ENCODE results near the gene STK25.

STK25 gene

DNA sequence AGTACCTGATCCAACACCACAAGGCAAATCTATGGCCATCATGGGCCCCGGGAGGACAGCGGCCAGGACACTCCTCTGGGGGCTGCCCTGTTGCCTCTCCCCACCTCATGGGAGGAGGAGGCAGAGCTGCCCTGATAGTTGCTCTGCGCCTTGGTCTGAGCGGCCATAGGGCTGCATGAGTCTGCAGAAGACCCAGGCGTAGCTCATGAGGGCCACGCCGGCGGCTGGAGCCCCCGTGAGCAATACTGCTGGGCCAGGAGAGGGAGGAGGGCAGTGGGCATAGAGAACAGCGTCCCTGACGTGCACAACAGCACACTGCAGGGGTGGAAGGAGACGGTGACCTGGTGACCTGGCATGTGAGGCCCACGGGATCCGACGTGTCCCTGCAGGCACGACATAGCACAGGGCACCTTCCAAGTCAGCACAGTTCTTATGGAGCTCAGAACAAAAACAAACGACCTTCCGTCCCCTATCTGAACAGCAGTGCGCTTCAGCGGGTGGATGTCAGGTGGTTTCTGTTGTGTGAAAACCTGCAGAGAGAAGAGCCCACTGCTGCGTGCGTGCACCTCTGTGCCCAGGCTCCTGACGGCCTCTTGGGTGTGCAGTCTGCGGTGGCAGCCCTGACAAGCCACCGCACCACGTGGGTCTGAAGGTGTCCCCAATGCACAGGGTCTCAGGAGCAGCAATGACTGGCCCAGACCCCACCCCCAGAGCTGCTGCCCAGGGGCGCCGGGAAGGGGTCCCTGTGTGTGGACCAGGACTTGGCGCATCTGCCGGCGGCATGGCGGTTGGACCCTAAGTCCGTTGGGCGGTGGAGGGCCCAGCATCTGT is 13.0 kb downstream of the STK25 start:
- FAIRE-seq: no peak
- DNase-seq (ENCODE audit: low spot score): no peak

DNA sequence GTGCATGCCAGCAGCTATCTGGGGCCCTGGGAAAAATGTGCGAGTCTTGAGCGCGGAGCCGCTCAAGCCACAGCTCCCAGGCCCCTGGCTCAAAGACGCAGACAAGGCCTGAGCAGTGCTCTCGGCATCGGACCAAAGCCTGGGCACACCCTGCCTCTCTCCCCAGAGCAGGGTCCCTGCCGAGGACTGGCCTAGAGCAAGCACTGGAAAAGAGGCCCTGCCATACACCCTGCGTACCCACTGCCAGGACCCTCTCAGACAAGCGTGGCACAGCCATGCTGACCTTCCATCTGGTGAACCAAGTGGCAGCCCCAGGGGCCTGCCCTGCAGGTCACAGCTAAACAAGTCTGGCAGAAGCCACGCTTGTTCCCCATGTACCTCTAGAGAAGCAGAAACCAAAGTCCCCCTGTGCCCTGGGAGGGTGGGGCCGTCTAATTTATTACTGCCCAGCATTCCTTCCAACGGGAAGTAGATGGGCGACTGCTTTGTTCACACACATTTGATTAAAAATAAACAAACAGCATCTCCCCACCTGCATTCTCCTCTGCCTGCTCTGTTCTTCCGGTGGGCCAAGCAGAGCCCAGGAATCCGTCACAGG is 14.0 kb downstream of the STK25 start:
- DNase-seq (ENCODE audit: low spot score) (no peak), FAIRE-seq (no peak)

DNA sequence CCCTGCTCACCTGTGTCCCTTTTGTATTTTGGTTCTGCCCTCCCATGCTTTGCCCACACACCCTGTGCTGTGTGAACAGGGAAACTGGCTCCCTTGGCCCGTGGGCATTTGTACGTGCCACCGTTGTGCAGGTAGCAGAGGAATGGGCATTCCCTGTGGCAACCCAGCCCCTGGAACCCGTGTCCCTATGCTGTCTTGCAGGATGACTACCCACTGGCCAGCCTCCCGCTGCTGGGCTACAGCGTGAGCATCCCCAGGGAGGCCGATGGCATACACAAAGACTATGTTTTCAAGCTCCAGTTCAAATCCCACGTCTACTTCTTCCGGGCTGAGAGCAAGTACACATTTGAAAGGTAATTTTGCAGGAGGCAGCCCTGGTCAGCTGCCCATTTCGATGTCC is 15.3 kb downstream of the STK25 start:
- FAIRE-seq (no peak), DNase-seq (ENCODE audit: low spot score) (no peak)

DNA sequence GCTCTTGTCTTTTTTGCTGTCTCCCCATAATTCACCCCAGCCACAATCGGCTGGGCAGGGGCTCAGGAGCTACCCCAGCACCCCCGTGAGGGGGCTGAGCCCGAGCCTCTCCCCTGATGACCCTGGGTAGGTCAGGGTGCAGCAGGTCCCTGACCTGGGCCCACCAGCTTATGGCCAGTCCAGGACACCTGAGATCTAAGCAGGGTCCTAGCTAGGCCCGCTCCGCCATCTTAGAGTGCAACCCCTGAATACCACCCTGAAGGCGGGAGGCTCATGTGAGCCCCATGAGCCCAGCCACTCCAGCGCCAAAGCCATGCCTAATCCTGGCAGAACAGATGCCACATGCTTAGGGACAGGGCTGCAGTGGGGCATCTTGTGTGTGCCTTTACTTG is 16.2 kb downstream of the STK25 start:
- DNase-seq (ENCODE audit: low spot score) (no peak), FAIRE-seq (no peak)

DNA sequence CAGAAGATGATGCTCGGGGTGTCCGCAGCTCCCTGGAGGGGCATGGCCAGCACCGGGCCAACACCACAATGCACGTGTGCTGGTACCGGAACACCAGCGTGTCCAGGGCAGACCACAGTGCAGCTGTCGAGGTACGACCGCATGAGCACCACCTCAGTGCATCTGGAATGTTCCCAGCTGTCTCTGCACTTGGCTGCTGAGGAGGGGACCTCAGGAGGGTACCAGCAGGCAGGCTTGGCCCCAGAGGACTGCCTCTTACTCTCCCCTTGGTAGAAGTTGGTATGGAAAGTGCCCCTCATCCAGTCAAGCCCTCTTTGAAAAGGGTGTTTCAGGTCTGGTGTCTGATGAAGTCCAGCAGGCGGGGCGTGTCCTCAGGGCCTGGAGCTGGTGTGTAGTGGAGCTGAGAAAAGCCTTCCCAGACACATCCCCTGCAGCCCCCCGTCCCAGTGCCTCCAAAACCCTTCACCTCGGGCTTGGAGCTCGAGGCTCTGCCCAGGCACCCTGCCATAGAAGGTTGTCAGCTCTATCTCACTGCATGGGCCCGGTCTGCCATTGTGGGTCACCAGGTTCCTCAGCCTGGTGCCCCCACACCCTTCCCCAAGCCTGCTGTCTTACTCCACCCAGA is 16.7 kb downstream of the STK25 start:
- DNase-seq (ENCODE audit: low spot score) (no peak), FAIRE-seq (no peak)

DNA sequence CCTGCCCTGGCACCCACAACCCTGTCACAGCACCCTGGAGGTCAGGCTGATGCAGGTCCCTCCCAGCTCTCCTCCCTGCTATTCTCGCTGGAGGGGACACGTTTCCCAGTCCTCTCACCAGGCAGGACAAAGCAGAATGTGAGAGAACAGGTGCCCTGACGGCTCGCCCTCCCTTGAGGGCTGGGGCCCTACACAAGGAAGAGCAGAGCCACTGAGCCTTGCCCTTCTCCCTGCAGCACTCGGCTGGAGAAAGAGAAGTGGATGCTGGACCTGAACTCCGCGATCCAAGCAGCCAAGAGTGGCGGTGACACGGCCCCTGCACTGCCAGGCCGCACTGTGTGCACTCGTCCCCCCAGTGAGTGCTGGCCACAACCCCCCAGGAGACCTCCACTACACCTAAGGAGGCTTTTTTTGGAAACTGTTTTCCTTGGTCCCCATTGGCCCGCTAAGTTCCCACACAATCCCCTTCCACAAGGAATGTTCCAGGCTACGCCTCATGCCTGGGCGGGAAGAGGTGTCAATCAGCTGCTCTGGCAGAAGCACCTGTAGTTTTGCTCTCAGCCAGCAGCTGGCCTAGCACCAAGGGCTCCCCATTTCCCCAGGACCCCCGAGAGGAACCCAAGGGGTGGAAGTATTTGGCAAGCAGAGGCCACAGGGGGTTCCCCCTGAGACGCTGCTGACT is 17.4 kb downstream of the STK25 start:
- no peak for DNase-seq (ENCODE audit: low spot score)

DNA sequence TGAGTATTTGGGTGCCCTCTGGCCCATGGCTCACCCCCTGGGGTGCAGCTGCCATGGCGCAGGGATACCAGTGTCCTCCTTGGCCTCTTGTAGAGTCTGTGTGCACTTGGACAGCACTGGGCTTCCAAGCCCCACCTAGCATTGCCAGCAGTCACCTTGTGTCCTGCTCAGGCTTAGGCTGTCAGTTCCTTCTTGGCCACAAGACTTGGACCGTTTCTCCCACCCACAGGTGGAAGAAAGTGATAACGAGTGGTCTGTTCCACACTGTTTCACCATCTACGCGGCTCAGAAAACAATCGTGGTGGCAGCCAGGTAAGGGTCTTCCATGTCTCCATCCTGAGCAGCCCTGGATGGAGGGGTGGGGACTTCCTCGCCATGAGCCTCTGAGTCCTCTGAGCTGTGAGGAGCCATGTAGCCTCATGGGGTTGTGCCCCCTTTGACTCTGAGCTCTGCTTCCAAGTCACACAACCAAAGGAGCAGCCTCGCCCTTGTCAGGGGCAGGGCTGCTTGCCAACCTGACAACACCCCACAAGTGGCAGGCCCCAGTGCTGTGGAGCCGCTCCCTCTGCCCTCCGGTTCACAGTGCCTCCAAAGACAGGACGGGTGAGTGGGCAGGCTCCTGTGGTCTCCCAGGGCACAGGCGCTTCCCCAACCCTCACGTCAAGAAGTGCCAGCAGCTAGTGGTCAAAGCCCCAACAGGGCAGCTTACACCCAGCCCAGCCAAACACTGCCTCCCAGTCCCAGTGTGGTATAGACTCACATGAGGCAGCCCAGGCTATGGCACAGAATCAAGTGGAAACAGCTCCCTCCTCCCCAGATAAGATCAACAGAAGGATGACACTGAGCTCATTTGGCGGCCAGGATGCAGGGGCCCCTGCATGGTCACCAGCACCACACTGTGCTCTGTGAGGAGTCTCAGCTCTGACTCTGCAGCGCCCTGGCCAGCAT is 18.4 kb downstream of the STK25 start:
- DNase-seq (ENCODE audit: low spot score): no peak
- no peak for FAIRE-seq

More for the DNA sequence above, 17.4 kb downstream of the STK25 start:
- FAIRE-seq: no peak

DNA sequence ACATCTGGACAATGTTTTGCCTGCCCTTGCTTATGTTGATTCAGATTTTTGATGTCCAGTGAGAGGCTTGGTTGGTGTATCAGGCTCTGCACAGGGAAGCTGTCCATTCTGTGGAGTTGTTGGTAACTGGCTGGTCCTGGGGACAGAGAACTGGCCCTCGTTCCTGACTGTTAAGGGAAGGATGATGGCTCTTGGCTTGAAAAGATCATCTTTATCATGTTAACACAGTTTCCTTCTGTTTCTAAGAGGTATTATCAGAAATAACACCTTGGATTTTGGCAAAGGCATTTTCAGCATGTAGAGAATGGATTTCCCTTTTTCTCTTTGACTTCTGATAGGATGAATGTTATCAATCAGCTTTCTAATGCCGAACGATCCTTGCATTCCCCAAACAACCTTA is 19.3 kb downstream of the STK25 start:
- DNase-seq (ENCODE audit: low spot score) (no peak), FAIRE-seq (no peak)

DNA sequence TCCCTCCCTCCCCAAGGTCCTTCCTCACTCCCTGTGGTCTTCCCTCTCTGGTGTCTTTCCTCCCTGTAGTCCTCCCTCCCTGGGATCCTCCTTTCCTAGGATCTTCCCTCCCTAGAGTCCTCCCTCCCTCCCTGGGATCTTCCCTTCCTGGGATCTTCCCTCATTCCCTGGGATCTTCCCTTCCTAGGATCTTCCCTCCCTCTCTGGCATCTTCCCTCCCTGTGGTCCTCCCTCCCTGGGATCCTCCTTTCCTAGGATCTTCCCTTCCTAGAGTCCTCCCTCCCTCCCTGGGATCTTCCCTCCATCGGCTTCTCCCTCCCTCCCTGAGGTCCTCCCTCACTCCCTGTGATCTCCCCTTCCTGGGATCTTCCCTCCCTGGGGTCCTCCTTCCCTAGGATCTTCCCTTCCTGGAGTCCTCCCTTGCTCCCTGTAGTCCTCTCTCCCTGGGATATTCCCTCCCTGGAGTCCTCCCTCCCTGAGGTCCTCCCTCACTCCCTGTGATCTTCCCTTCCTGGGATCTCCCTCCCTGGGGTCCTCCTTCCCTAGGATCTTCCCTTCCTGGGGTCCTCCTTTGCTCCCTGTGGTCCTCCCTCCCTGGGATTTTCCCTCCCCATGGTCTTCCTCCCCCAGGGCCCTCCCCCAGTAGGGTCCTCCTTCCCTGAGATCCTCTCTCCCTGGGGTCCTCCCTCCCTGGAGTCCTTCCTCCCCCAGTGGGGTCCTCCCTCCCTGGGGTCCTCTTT is 23.0 kb downstream of the STK25 start:
- DNase-seq (ENCODE audit: low spot score) (no peak), FAIRE-seq (no peak)

DNA sequence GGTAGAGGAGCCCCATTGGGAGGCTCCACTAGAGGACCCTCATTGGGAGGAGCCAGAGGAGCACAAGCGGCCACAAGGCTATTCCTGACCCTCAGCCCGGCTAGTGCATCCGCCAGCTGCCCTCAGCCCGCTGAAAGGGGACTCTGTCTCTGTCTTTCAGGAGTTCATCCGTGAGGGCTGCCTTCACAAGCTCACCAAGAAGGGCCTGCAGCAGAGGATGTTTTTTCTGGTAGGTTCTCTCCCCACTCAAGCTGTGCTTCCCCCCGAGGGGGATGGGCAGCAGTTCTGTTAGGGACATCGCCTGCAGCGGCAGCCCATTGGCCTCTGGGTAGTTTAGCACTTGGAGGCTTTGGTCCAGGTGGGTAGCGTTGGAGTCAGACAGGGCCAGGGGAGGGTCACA is 25.1 kb downstream of the STK25 start:
- no peak for FAIRE-seq
- no peak for DNase-seq (ENCODE audit: low spot score)

DNA sequence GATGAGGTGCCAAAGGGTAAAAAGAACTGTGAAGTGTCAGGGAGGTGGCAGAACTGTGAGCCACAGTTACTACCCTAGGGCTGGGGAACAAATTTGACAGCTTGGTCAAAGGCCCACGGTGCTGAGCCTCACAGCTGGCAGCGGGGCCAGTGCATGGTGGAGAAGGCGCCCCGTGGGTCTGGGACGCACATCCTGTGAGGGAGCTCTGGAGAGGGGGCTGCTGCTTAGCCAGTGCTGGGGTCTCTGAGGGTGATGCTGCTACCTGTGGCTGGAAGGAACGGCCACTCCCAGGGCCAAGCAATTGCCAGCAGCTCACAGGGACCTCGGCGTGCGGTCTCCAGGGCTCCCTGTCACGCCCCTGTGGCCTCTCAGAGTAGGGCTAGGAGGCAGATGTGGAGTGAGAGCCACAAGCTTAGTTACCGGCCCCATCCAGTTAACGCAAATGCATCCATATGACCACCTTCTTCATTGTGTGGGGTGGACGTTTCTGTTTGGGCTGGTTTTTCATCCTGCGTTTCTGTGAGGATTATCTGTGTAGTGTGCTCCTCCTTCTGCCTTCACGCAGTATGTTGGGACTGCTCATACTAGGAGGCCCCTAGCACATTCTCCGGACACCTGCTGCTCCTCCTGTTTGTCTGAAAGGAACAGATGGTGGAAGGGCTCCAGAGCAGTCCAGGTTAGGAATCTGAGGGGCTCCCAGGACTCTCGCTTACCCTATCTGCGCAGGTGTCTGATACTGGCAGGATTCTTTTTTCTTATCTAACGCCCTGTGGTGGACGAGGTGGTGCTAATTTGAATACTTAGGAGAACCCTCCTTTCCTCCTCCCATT is 26.0 kb downstream of the STK25 start:
- FAIRE-seq (no peak), DNase-seq (ENCODE audit: low spot score) (no peak)

DNA sequence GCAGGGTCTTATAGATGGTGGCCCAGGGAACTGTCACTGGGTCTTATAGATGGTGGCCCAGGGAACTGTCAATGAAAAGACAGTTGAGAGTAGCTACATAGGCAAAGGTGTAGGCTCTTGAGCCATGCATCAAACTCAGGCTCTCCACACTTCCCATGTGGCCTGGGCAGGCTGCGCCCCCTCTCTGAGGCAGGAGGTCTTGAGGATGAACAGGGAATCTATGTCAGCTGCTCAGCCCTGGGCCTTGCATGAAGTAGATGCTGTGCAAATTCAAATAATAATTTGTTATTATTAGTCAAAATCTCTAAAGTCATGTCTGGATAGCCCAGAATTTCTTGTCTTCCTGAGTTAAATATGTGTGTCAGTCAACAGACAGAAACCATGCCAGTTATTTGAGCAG is 26.7 kb downstream of the STK25 start:
- DNase-seq (ENCODE audit: low spot score): no peak
- no peak for FAIRE-seq

DNA sequence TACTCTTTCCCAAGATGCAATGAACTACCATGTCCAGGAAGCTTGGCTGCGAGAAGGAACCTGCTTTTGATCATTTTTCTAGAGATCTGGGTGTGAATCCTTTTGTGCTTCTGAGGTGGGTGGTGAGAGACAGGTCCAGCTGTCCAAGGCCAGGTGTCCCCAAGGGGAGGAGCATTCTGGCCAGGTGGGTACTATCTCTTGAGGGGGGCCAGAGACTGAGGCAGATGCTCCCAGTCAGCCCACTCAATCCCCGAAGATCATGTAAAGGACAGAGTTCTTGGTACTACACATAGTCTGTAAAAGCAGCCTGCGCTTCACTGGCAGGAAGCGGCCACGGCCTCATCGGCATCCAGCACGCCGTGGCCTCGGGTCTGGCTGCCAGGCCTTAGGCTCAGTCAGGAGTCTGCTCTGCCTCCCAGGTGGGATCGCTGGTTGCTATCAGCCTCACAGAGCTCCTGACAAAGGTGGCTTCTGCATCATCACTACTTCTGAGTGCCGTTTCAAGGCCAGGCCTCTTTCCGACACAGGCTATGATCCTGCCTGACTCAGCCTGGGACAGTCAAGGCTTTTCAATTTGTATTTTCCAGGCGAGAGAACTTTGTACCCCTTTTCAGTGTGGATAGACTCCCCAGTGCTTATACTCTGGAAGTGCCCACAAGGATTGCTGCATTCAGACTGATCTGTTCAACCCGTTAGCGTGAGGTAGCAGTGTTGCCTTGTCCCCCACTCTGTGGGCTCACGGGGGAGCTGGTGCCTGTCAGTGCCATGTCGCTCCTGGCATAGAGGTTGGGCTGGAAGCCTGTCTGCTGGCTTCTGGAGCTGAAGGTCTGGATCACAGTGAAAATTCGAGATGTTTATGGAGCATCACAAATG is 29.1 kb downstream of the STK25 start:
- DNase-seq (ENCODE audit: low spot score) (no peak), FAIRE-seq (no peak)

DNA sequence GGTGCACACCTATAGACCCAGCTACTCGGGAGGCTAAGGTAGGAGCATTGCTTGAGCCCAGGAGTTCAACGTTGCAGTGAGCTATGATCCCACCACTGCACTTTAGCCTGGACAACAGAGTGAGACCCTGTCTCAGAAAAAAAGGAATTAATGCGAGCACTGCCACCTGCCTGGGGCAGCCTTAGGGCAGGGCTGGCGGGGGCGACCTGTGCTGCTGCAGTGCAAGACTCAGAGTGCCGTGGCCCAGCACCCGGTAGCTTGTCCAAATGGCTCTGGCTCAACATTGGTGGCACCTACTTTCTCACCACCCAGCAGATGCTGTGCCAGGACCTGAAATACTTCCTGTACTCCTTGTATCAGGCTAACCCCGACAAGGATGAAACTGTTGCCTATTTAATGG is 30.2 kb downstream of the STK25 start:
- DNase-seq (ENCODE audit: low spot score): no peak
- FAIRE-seq: no peak

DNA sequence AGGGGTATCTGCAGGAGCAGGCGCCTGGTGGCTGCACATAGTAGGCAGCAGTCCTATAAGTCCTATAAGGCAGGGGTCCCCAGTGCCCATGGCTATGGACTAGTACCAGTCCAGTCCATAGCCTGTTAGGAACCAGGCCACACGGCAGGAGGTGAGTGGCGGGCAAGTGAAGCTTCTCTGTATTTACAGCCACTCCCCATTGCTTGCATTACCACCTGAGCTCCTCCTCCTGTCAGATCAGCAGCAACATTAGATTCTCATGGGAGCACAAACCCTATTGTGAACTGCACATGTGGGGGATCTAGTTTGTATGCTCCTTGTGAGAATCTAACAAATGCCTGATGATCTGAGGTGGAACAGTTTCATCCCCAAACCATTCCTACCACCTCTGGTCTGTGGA is 33.1 kb downstream of the STK25 start:
- FAIRE-seq: no peak

DNA sequence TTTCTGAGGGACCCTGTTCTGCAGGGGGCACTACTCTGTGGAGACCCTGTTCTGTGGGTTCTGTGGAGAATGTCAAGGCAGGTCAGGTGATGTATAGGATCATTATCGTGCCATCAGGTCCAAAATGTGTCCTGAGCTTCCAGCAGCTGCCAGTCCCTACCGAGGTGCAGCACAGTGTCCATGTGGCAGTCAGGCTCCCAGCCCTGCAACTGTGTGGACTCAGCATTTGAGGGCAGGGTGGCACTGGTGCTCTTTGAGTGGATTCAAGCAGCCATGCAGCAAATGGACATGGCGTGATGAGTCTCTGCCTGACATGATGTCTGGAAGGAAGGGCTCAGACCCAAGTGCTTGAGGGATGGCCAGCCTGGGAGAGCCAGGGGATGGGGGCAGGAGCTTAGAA is 35.0 kb downstream of the STK25 start:
- FAIRE-seq: no peak
- no peak for DNase-seq (ENCODE audit: low spot score)

More for the DNA sequence above, 33.1 kb downstream of the STK25 start:
- no peak for DNase-seq (ENCODE audit: low spot score)

DNA sequence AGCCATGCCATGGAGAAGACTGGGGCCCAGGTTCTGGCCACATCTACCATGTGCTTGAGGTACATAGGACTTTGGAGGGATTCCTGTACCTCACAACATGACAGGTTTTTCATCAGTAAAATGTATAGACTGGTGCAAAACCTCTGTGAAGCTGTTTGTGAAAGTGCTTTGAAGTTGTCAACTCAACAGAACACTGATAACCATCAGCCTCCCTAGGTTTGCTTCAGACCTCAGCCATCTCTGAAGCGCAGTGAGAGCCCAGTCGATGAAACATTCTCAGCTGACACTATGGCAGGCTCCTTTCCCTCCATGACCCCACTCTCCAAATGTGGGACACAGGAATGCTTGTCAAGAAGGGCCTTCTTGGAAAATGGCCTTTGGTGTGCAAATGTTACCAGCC is 38.6 kb downstream of the STK25 start:
- FAIRE-seq: no peak
- no peak for DNase-seq (ENCODE audit: low spot score)

DNA sequence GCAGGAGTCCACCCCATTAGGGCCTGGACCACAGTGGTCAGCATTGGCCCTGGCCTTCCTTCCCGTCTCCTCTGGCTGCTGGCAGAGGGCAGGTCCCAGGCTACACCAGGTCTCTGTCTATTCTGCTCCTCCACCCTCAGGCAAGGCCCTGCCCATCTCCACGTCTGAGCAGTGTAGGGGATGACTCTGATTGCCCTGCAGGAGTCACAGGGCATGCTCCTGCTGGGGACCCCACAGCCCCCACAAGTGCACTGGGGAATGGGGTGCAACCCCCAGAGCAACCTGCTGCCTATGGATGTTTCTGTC is 40.0 kb downstream of the STK25 start:
- DNase-seq (ENCODE audit: low spot score) (no peak), FAIRE-seq (no peak)

Measured in urothelium cell line (cell line).